Measurements from ENCODE around the gene BRSK2.

DNA sequence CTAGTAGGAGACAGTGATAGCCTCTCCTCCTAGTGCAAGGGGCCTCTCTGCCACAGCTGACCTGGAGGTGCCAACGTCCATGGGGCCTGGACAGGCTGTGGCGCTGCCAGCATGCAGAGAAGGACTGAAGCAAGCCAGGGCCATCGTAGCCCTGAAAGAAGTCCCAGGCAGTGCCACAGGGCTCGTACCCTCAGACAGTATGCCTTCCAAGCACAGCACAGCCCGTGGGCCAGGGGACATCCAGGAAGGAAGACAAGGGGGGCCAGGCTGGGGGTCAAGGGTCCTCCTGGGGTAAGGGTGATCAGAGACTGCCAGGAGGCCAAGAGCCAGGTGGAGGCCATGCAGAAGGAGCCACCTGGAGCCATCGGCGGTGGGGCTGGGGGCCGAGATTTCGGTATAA, 117.2 kb downstream of the BRSK2 start:
- TF ChIP-seq, protein P1, sequence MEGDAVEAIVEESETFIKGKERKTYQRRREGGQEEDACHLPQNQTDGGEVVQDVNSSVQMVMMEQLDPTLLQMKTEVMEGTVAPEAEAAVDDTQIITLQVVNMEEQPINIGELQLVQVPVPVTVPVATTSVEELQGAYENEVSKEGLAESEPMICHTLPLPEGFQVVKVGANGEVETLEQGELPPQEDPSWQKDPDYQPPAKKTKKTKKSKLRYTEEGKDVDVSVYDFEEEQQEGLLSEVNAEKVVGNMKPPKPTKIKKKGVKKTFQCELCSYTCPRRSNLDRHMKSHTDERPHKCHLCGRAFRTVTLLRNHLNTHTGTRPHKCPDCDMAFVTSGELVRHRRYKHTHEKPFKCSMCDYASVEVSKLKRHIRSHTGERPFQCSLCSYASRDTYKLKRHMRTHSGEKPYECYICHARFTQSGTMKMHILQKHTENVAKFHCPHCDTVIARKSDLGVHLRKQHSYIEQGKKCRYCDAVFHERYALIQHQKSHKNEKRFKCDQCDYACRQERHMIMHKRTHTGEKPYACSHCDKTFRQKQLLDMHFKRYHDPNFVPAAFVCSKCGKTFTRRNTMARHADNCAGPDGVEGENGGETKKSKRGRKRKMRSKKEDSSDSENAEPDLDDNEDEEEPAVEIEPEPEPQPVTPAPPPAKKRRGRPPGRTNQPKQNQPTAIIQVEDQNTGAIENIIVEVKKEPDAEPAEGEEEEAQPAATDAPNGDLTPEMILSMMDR (IDR thresholded peaks at IDR 0.05; ENCODE audit: poor library complexity) = no peak
- no peak for TF ChIP-seq EZH2 (IDR thresholded peaks at IDR 0.05; ENCODE audit: borderline replicate concordance)
